Left ventricle myocardium inferior (tissue), 1 donor: ENCODE measurements around the gene SHISAL2B. TPM values are rescaled to one million over a fixed set of nuclear protein-coding genes. Genes with fewer than 3 reads are reported as not detected.

Experiments used
- DNase-seq: peaks from one replicate; pipeline ENCODE4 v3.0.0-alpha.2; 2020
- H3K27ac ChIP-seq: fragments of 200-600 bp; replicated peaks from 2 replicates; pipeline ENCODE4 v1.8.0; 2021
- H3K27me3 ChIP-seq: fragments of 200-600 bp; 2 replicates; pipeline ENCODE4 v1.8.0; 2021; ENCODE audit warnings: low read depth
- H3K36me3 ChIP-seq: fragments of 200-600 bp; 2 replicates; pipeline ENCODE4 v1.8.0; 2021
- H3K4me1 ChIP-seq: fragments of 200-600 bp; 2 replicates; pipeline ENCODE4 v1.8.0; 2021
- H3K4me3 ChIP-seq: fragments of 200-600 bp; 2 replicates; pipeline ENCODE4 v1.8.0; 2021; ENCODE audit warnings: mild to moderate bottlenecking, moderate library complexity
- H3K9me3 ChIP-seq: fragments of 200-600 bp; replicated peaks from 2 replicates; pipeline ENCODE4 v1.8.0; 2021
- CTCF ChIP-seq: fragments of 200-600 bp; IDR thresholded peaks from 2 replicates; pipeline ENCODE4 v1.8.0; 2021; ENCODE audit warnings: antibody characterized with exemption, mild to moderate bottlenecking, borderline replicate concordance
- intact Hi-C: fragments of 100-400 bp; cut with micrococcal nuclease; formaldehyde crosslinking; loops from one replicate; pipeline ENCODE4 v1.11.0; 2022
- long read RNA-seq: library from polyadenylated mRNA; unstranded; transcript quantifications from one replicate; pipeline ENCODE4 v2.0.0, GENCODE V29; 2021
- total RNA-seq: library from RNA; stranded (reverse); fragmentation: NEBNext Ultra II Directional; extraction: Animal tissue kit (Norgen Biotek cat#: 25700); gene quantifications from one replicate; pipeline ENCODE4 v1.2.1, GENCODE V29; 2021
- donor health status: DM: no; HTN: yes; CAD: no; lungs with severe emphysema.

The SHISAL2B gene
- total RNA-seq = not detected
- long read RNA-seq = 0 reads

- peaks cover 64% of the 10 kb centered on the region for H3K27me3 ChIP-seq
These were observed at the start of gene SHISAL2B for GRCh38 chr5:64690417-64691151. Gene SHISAL2B (plus strand): TSS chr5:64690503. CDS start chr5:64690624, 121 bp downstream.

GRCh38 chr5:64644831-64645230 is 45.5 kb upstream of the SHISAL2B start:
- H3K4me3 ChIP-seq = no peak overlapping the region
- no peaks in the 10 kb centered on the region for H3K36me3 ChIP-seq
- no peak for DNase-seq
- intact Hi-C loops = no loop called here
- no peaks in the 10 kb centered on the region for H3K27me3 ChIP-seq
- H3K27ac ChIP-seq = no peak overlapping the region
- H3K4me1 ChIP-seq = no peaks in the 10 kb centered on the region
- no peaks in the 10 kb centered on the region for H3K9me3 ChIP-seq
- no peak for TF ChIP-seq CTCF

More at GRCh38 chr5:64690417-64691151, at the start of gene SHISAL2B:
- peak within 1 kb of the TSS; percentile 49 for H3K4me3 ChIP-seq
- intact Hi-C loops = no loop called here
- DNase-seq = no peak
- no peak within 1 kb of the TSS for H3K27ac ChIP-seq
- H3K4me1 ChIP-seq = peaks cover 12% of the 10 kb centered on the region
- no peaks in the 10 kb centered on the region for H3K36me3 ChIP-seq
- TF ChIP-seq CTCF = no peak
- H3K9me3 ChIP-seq = peaks cover under 1% of the 10 kb centered on the region

GRCh38 chr5:64646169-64646568 is 44.1 kb upstream of the SHISAL2B start:
- no peak overlapping the region for H3K4me3 ChIP-seq
- no peaks in the 10 kb centered on the region for H3K27me3 ChIP-seq
- intact Hi-C loops = no loop called here

GRCh38 chr5:64649512-64649911 is 40.8 kb upstream of the SHISAL2B start:
- DNase-seq = no peak

More at GRCh38 chr5:64646169-64646568, 44.1 kb upstream of the SHISAL2B start:
- no peaks in the 10 kb centered on the region for H3K4me1 ChIP-seq
- H3K36me3 ChIP-seq = no peaks in the 10 kb centered on the region
- DNase-seq = no peak
- H3K27ac ChIP-seq = no peak overlapping the region
- no peaks in the 10 kb centered on the region for H3K9me3 ChIP-seq
- TF ChIP-seq CTCF = no peak

GRCh38 chr5:64653766-64654560 is 36.3 kb upstream of the SHISAL2B start:
- DNase-seq = no peak
- Histone ChIP-seq H3K27me3 (no peaks in the 10 kb centered on the region), H3K36me3 (no peaks in the 10 kb centered on the region), H3K4me3 (no peak overlapping the region), H3K9me3 (peaks cover 13% of the 10 kb centered on the region), H3K27ac (no peak overlapping the region), H3K4me1 (no peaks in the 10 kb centered on the region)
- TF ChIP-seq CTCF = no peak
- intact Hi-C loops = no loop called here

More at GRCh38 chr5:64649512-64649911, 40.8 kb upstream of the SHISAL2B start:
- intact Hi-C loops = no loop called here
- TF ChIP-seq CTCF = no peak
- no peak overlapping the region for H3K4me3 ChIP-seq
- H3K36me3 ChIP-seq = no peaks in the 10 kb centered on the region
- no peaks in the 10 kb centered on the region for H3K4me1 ChIP-seq
- H3K9me3 ChIP-seq = no peaks in the 10 kb centered on the region
- H3K27me3 ChIP-seq = no peaks in the 10 kb centered on the region
- H3K27ac ChIP-seq = no peak overlapping the region
